HepG2 (cell line): ENCODE results near the gene ABCG1. TPM values are rescaled to one million over a fixed set of nuclear protein-coding genes. Genes with fewer than 3 reads are reported as not detected.

ENCODE experiments used
- AHR ChIP-seq: IDR thresholded peaks from 2 replicates; pipeline ENCODE4 v1.6.1; 2018; ENCODE audit warnings: missing genetic modification reagents, missing compliant biosample characterization
- BORCS8-MEF2B ChIP-seq: sonication (generic); formaldehyde crosslinking; IDR thresholded peaks from 2 replicates; pipeline ENCODE4 v1.8.0; 2022; ENCODE audit warnings: mild to moderate bottlenecking, missing genetic modification reagents
- EED ChIP-seq: sonication (generic); formaldehyde crosslinking; IDR thresholded peaks from 2 replicates; pipeline ENCODE4 v1.5.0; 2020; ENCODE audit warnings: mild to moderate bottlenecking, missing genetic modification reagents
- HCFC1 ChIP-seq: fragments of 150-350 bp; IDR thresholded peaks from 2 replicates; pipeline ENCODE4 v1.6.1; 2014; ENCODE audit warnings: low read depth, low read length
- NFKBIZ ChIP-seq: IDR thresholded peaks from 2 replicates; pipeline ENCODE4 v1.6.1; 2018; ENCODE audit warnings: missing genetic modification reagents, missing compliant biosample characterization
- RAD21 ChIP-seq: fragments of 450-650 bp; formaldehyde crosslinking; IDR thresholded peaks from 2 replicates; pipeline ENCODE4 v1.5.0; 2020; ENCODE audit warnings: mild to moderate bottlenecking
- SETDB1 ChIP-seq: sonication (generic); formaldehyde crosslinking; IDR thresholded peaks from 2 replicates; pipeline ENCODE4 v1.5.1; 2020; ENCODE audit warnings: missing genetic modification reagents, mild to moderate bottlenecking, borderline replicate concordance
- SMC3 ChIP-seq: IDR thresholded peaks from 2 replicates; pipeline ENCODE4 v1.6.1; 2011; ENCODE audit warnings: low read length, improper control_type of control experiment
- STAG1 ChIP-seq: sonication (generic); formaldehyde crosslinking; IDR thresholded peaks from 2 replicates; pipeline ENCODE4 v1.4.0; 2020; ENCODE audit warnings: missing genetic modification reagents
- TARDBP ChIP-seq: sonication (generic); formaldehyde crosslinking; IDR thresholded peaks from 2 replicates; pipeline ENCODE4 v1.8.0; 2022; ENCODE audit warnings: mild to moderate bottlenecking, missing genetic modification reagents
- TCF7 ChIP-seq: sonication (generic); IDR thresholded peaks from 2 replicates; pipeline ENCODE4 v1.6.1; 2016; ENCODE audit warnings: antibody characterized with exemption, low read depth
- XRCC5 ChIP-seq: fragments of 200-400 bp; formaldehyde crosslinking; optimal IDR thresholded peaks from 2 replicates; pipeline ENCODE3; 2017; ENCODE audit warnings: mild to moderate bottlenecking, low read length
- ZBTB8A ChIP-seq: sonication (generic); formaldehyde crosslinking; IDR thresholded peaks from 2 replicates; pipeline ENCODE4 v1.4.0; 2020; ENCODE audit warnings: mild to moderate bottlenecking, low read depth, missing genetic modification reagents, borderline replicate concordance
- ZNF232 ChIP-seq: sonication (generic); formaldehyde crosslinking; IDR thresholded peaks from 2 replicates; pipeline ENCODE4 v1.4.0; 2020; ENCODE audit warnings: missing genetic modification reagents, borderline replicate concordance
- ZNF570 ChIP-seq: sonication (generic); formaldehyde crosslinking; IDR thresholded peaks from 2 replicates; pipeline ENCODE4 v1.4.0; 2020; ENCODE audit warnings: mild to moderate bottlenecking, missing genetic modification reagents, borderline replicate concordance
- ZNF7 ChIP-seq: IDR thresholded peaks from 2 replicates; pipeline ENCODE4 v1.6.1; 2016; ENCODE audit warnings: missing biosample characterization, missing genetic modification reagents
- polyA plus RNA-seq, 8 experiments: library from polyadenylated mRNA; depleted of rRNA in 3 of 8; stranded (reverse) in 7 of 8; unstranded in 1 of 8; fragments of >200 nt; fragmentation: Illumina TruSeq in 4 of 8; extraction: Trizol in 4 of 8; gene quantifications; 2 replicates each; pipeline versions ENCODE4 v1.2.1 to v1.2.3, GENCODE V29; 2011 to 2016; ENCODE audit warnings: low read depth in 4 of 8, missing spikeins in 1 of 8, mixed read lengths in 1 of 8; ENCODE audit not compliant: insufficient read depth in 1 of 8
- total RNA-seq, 5 experiments: library from RNA; depleted of rRNA; stranded (reverse); fragments of >200 nt; fragmentation: Illumina TruSeq; extraction: Trizol; gene quantifications; 2 replicates each; pipeline ENCODE4 v1.2.3, GENCODE V29; 2016; ENCODE audit warnings: low read depth in 1 of 5
- TF ChIP-seq, protein P1 (sequence below): sonication (generic); formaldehyde crosslinking; IDR thresholded peaks from 2 replicates; pipeline ENCODE4 v1.8.1; 2023; ENCODE audit warnings: mild to moderate bottlenecking, moderate library complexity, missing genetic modification reagents
- TF ChIP-seq, protein P2 (sequence below): sonication (generic); formaldehyde crosslinking; IDR thresholded peaks from 2 replicates; pipeline ENCODE4 v1.4.0; 2020; ENCODE audit warnings: low read depth, mild to moderate bottlenecking, missing genetic modification reagents
- TF ChIP-seq, protein P3 (sequence below): sonication (generic); formaldehyde crosslinking; IDR thresholded peaks from 2 replicates; pipeline ENCODE4 v1.5.0; 2020; ENCODE audit warnings: mild to moderate bottlenecking, missing genetic modification reagents, moderate library complexity
- TF ChIP-seq, protein P4 (sequence below): sonication (generic); formaldehyde crosslinking; IDR thresholded peaks from 2 replicates; pipeline ENCODE4 v1.4.0; 2020; ENCODE audit warnings: missing genetic modification reagents, mild to moderate bottlenecking, borderline replicate concordance
- TF ChIP-seq, protein P5 (sequence below): sonication (generic); formaldehyde crosslinking; IDR thresholded peaks from 2 replicates; pipeline ENCODE4 v1.4.0; 2020; ENCODE audit warnings: missing genetic modification reagents
- TF ChIP-seq, protein P6 (sequence below): sonication (generic); formaldehyde crosslinking; IDR thresholded peaks from 2 replicates; pipeline ENCODE4 v1.4.0; 2020; ENCODE audit warnings: mild to moderate bottlenecking, missing genetic modification reagents

The ABCG1 gene
- total and polyA plus RNA-seq, 2 of the 13 experiments (the other 11 are each of a cell fraction or from before 2014, with no cell fraction given) = 0.04 TPM; not detected in 1

DNA sequence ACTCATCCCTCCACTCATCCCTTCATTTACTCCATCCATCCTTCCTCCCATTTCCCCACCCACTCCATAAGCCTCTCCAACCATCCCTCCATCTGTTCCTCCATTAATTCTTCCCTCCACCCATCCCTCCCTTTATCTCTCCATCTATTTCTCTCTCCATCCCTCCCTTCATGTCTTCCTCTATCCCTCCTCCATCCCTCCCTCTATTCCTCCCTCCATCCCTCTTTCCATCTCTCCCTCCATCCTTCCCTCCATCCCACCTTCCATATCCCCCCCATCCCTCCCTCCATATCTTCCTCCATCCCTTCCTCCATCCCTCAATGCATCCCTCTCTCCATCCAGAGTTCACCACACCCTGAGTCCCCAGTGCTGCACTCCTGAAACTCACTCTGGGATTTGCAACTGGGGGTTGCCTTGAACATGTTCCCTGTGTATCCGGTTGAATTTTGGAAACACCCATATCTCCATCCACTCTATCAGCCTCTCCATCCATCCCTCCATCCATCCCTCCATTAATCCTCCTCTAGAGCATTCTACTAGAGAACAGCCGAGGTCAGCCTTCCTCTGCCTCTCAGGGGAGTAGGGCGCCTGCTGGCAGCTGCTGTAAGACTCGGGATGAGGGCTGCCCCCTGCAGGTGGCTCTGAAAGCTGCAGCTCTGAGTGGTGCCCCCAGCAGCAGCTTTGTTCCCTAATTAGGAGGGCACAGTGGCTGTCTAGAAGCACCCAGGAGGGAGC lies 39.4 kb downstream of the ABCG1 start (continued):
- TF ChIP-seq, protein P1, sequence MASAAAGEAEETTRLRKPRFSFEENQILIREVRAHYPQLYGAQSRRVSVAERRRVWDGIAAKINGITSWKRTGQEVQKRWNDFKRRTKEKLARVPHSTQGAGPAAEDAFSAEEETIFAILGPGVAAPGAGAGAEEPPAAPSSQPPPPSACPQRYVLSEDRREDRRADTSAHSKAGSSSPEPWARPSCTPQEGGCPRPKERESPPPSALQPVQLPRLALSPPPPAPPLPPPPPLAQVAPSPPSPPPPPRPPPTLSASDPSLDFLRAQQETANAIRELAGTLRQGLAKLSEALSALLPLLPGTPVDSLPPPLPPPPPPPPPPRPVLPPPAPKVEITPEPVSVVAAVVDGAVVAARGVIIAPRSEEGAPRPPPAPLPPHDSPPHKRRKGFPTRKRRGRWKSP (CRISPR knock-in tag) = no peak
- TF ChIP-seq XRCC5 = no peak
- TF ChIP-seq, protein P2, sequence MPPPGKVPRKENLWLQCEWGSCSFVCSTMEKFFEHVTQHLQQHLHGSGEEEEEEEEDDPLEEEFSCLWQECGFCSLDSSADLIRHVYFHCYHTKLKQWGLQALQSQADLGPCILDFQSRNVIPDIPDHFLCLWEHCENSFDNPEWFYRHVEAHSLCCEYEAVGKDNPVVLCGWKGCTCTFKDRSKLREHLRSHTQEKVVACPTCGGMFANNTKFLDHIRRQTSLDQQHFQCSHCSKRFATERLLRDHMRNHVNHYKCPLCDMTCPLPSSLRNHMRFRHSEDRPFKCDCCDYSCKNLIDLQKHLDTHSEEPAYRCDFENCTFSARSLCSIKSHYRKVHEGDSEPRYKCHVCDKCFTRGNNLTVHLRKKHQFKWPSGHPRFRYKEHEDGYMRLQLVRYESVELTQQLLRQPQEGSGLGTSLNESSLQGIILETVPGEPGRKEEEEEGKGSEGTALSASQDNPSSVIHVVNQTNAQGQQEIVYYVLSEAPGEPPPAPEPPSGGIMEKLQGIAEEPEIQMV (CRISPR knock-in tag) = no peak
- TF ChIP-seq SMC3 = peak; percentile 35; the same call in 1 of the 2 replicates
- TF ChIP-seq ZBTB8A (CRISPR knock-in tag) = no peak
- TF ChIP-seq SETDB1 (CRISPR knock-in tag) = no peak
- TF ChIP-seq EED (CRISPR knock-in tag) = no peak
- TF ChIP-seq ZNF232 = no peak
- TF ChIP-seq, protein P3, sequence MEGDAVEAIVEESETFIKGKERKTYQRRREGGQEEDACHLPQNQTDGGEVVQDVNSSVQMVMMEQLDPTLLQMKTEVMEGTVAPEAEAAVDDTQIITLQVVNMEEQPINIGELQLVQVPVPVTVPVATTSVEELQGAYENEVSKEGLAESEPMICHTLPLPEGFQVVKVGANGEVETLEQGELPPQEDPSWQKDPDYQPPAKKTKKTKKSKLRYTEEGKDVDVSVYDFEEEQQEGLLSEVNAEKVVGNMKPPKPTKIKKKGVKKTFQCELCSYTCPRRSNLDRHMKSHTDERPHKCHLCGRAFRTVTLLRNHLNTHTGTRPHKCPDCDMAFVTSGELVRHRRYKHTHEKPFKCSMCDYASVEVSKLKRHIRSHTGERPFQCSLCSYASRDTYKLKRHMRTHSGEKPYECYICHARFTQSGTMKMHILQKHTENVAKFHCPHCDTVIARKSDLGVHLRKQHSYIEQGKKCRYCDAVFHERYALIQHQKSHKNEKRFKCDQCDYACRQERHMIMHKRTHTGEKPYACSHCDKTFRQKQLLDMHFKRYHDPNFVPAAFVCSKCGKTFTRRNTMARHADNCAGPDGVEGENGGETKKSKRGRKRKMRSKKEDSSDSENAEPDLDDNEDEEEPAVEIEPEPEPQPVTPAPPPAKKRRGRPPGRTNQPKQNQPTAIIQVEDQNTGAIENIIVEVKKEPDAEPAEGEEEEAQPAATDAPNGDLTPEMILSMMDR (CRISPR knock-in tag) = peak; percentile 75
- no peak for TF ChIP-seq TCF7
- TF ChIP-seq, protein P4, sequence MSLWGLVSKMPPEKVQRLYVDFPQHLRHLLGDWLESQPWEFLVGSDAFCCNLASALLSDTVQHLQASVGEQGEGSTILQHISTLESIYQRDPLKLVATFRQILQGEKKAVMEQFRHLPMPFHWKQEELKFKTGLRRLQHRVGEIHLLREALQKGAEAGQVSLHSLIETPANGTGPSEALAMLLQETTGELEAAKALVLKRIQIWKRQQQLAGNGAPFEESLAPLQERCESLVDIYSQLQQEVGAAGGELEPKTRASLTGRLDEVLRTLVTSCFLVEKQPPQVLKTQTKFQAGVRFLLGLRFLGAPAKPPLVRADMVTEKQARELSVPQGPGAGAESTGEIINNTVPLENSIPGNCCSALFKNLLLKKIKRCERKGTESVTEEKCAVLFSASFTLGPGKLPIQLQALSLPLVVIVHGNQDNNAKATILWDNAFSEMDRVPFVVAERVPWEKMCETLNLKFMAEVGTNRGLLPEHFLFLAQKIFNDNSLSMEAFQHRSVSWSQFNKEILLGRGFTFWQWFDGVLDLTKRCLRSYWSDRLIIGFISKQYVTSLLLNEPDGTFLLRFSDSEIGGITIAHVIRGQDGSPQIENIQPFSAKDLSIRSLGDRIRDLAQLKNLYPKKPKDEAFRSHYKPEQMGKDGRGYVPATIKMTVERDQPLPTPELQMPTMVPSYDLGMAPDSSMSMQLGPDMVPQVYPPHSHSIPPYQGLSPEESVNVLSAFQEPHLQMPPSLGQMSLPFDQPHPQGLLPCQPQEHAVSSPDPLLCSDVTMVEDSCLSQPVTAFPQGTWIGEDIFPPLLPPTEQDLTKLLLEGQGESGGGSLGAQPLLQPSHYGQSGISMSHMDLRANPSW = no peak
- TF ChIP-seq ZNF7 (CRISPR knock-in tag) = no peak
- no peak for TF ChIP-seq ZNF570 (CRISPR knock-in tag)
- TF ChIP-seq, protein P5, sequence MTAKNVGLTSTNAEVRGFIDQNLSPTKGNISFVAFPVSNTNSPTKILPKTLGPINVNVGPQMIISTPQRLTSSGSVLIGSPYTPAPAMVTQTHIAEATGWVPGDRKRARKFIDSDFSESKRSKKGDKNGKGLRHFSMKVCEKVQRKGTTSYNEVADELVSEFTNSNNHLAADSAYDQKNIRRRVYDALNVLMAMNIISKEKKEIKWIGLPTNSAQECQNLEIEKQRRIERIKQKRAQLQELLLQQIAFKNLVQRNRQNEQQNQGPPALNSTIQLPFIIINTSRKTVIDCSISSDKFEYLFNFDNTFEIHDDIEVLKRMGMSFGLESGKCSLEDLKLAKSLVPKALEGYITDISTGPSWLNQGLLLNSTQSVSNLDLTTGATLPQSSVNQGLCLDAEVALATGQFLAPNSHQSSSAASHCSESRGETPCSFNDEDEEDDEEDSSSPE (CRISPR knock-in tag) = no peak
- no peak for TF ChIP-seq BORCS8-MEF2B (CRISPR knock-in tag)
- TF ChIP-seq STAG1 = peak; percentile 62
- TF ChIP-seq HCFC1 = no peak
- no peak for TF ChIP-seq TARDBP (CRISPR knock-in tag)
- peak; percentile 62 for TF ChIP-seq RAD21
- TF ChIP-seq AHR (CRISPR knock-in tag) = no peak
- TF ChIP-seq, protein P6, sequence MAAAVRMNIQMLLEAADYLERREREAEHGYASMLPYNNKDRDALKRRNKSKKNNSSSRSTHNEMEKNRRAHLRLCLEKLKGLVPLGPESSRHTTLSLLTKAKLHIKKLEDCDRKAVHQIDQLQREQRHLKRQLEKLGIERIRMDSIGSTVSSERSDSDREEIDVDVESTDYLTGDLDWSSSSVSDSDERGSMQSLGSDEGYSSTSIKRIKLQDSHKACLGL (CRISPR knock-in tag) = no peak
- no peak for TF ChIP-seq NFKBIZ (CRISPR knock-in tag)
